GM12873 (cell line): ENCODE results near the gene RAB14.

Experiments
- CTCF ChIP-seq: IDR thresholded peaks from 2 replicates; pipeline ENCODE4 v1.5.1; 2012; ENCODE audit warnings: low read depth, mild to moderate bottlenecking, moderate library complexity, low read length, control low read depth; ENCODE audit not compliant: insufficient read depth; ENCODE audit errors: missing control alignments

RAB14 gene

DNA sequence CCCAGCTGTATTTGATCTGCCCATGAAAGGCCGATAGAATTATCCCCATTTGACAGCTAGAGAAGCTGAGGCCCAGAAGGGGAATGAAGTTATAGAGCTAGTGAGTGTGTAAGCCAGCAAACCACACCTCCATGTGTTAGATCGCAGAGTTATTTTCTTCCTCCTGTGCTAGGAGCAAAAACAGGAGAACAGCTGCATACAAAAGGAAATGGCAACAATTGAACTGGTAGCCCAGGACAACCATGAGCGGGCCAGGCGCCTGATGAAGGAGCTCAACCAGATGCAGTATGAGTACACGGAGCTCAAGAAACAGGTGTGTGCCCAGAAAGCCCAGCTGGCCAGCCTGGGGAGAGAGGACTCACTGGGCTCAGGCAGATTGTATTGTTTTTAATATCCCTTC, 30.4 kb downstream of the RAB14 start:
- no peak for TF ChIP-seq CTCF

- peak; percentile 57 for TF ChIP-seq CTCF
Measured at GRCh38 chr9:121169094-121169601, 32.5 kb downstream of the RAB14 start.

DNA sequence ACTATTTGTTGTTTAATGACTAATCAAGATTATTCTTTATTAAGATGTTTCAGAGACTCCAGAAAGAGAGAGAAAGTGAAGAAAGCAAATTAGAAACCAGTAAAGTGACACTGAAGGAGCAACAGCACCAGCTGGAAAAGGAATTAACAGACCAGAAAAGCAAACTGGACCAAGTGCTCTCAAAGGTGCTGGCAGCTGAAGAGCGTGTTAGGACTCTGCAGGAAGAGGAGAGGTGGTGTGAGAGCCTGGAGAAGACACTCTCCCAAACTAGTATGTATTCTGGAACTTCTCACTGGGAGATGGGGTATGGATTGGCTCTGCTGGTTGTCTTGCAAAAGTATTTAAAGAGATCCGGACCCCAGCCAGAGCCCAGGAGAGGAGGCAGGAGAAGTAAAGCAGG, 33.6 kb downstream of the RAB14 start:
- TF ChIP-seq CTCF = no peak

DNA sequence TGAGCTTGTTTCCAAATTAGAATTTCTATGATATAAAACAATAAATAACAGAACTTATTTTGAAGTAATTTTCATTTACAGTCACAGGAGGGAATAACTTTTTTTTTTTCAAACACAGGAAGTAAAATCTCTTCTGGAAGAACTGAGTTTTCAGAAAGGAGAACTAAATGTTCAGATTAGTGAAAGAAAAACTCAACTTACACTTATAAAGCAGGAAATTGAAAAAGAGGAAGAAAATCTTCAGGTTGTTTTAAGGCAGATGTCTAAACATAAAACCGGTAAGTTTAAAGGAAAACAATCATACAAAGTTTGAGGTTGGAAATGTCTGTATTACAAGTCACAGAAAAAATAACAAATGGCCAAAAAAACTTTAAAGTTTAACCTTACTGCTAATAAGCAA, 41.6 kb downstream of the RAB14 start:
- TF ChIP-seq CTCF = no peak

DNA sequence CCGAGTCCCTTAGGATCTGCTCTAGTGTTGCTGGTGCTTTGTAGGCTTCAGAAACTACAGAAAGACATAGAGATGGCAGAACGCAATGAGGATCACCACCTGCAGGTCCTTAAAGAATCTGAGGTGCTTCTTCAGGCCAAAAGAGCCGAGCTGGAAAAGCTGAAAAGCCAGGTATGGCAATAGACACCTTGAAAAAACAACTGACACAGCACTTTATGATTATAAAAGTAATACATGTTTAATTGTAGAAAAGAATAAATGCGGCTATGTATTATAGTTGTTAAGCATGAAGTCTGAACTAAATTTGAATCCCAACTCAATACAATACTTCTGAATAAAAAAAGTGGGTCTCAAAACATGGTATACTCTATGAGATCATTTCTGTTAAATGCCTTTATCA, 43.7 kb downstream of the RAB14 start:
- no peak for TF ChIP-seq CTCF

GRCh38 chr9:121156263-121156731, 45.4 kb downstream of the RAB14 start:
- no peak for TF ChIP-seq CTCF

DNA sequence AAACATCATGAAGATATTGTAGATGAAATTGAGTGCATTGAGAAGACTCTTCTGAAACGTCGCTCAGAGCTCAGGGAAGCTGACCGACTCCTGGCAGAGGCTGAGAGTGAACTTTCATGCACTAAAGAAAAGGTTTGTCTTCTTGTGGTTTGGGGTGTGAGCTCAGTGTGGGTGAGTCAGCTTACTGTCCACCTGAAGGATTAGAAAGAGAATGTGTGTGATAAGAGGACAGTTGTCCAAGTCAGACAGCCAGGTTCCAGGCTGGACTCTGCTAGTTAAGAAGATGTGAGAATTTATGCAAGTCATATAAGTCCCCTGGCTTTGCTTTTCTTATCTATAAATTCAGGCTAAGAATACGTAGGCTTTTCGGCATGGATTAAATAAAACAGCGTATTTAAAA, 46.9 kb downstream of the RAB14 start:
- no peak for TF ChIP-seq CTCF
